HEK293 (cell line): ENCODE data around the gene PDE4D.

ENCODE experiments used
- CTCF ChIA-PET: fragments of 350-600 bp; formaldehyde crosslinking; extraction: SDS; loops from one replicate; lab custom pipeline; 2021; ENCODE audit warnings: antibody characterized with exemption; lab: Yijun Ruan, JAX
- POLR2A ChIA-PET: fragments of 300-600 bp; formaldehyde crosslinking; extraction: SDS; loops from one replicate; lab custom pipeline; 2020; ENCODE audit warnings: antibody characterized with exemption, inconsistent platforms; lab: Yijun Ruan, JAX
- H3K27ac ChIP-seq: fragments of 200-500 bp; sonication (Bioruptor generic); 2 replicates; pipeline ENCODE4 v1.5.1; 2014; ENCODE audit warnings: low read depth, low read length, control low read depth, inconsistent platforms; ENCODE audit errors: extremely low read depth
- H3K36me3 ChIP-seq, 2 experiments: fragments of 200-500 bp in 1 of 2; sonication (Bioruptor generic) in 1 of 2; 1 replicate in 1 of 2; 2 replicates in 1 of 2; pipeline ENCODE4 v1.5.1; 2014 to 2017; ENCODE audit warnings: inconsistent platforms in 2 of 2, low read length in 2 of 2; ENCODE audit not compliant: control insufficient read depth in 2 of 2, insufficient read depth in 1 of 2
- H3K4me1 ChIP-seq: fragments of 200-500 bp; sonication (Bioruptor generic); 2 replicates; pipeline ENCODE4 v1.5.1; 2014; ENCODE audit warnings: mild to moderate bottlenecking, low read length, inconsistent platforms; ENCODE audit not compliant: control insufficient read depth, insufficient read depth
- H3K4me3 ChIP-seq: 2 replicates; pipeline ENCODE4 v1.5.1; 2011; ENCODE audit warnings: low read depth, mild to moderate bottlenecking, control low read depth, low read length, moderate library complexity
- H3K9me3 ChIP-seq: fragments of 200-500 bp; sonication (Bioruptor generic); 2 replicates; pipeline ENCODE4 v1.5.1; 2014; ENCODE audit warnings: low read depth, low read length, inconsistent platforms; ENCODE audit not compliant: control insufficient read depth, insufficient read depth
- GLIS1 ChIP-seq: fragments of 450-650 bp; formaldehyde crosslinking; IDR thresholded peaks from 2 replicates; pipeline ENCODE4 v1.5.1; 2016; ENCODE audit warnings: missing biosample characterization, missing genetic modification characterization
- HIC1 ChIP-seq: fragments of 450-650 bp; formaldehyde crosslinking; IDR thresholded peaks from 2 replicates; pipeline ENCODE4 v1.5.1; 2016; ENCODE audit warnings: missing biosample characterization, missing genetic modification characterization
- HOXD13 ChIP-seq: sonication (generic); formaldehyde crosslinking; IDR thresholded peaks from 2 replicates; pipeline ENCODE4 v1.8.0; 2022; ENCODE audit warnings: missing genetic modification reagents, borderline replicate concordance
- OSR2 ChIP-seq: fragments of 450-650 bp; formaldehyde crosslinking; IDR thresholded peaks from 2 replicates; pipeline ENCODE4 v1.5.1; 2016; ENCODE audit warnings: missing biosample characterization, missing genetic modification characterization
- PRDM10 ChIP-seq: fragments of 450-650 bp; formaldehyde crosslinking; IDR thresholded peaks from 2 replicates; pipeline ENCODE4 v1.5.1; 2016; ENCODE audit warnings: missing biosample characterization, missing genetic modification characterization
- PRDM6 ChIP-seq: fragments of 450-650 bp; formaldehyde crosslinking; IDR thresholded peaks from 2 replicates; pipeline ENCODE4 v1.5.1; 2017; ENCODE audit warnings: missing biosample characterization, missing genetic modification characterization
- ZBTB11 ChIP-seq: fragments of 450-650 bp; formaldehyde crosslinking; conservative IDR thresholded peaks from 2 replicates; pipeline ENCODE4 v1.5.1; 2016; ENCODE audit warnings: low read depth, missing biosample characterization, missing genetic modification characterization
- ZNF324 ChIP-seq: fragments of 450-650 bp; formaldehyde crosslinking; IDR thresholded peaks from 2 replicates; pipeline ENCODE4 v1.5.1; 2016; ENCODE audit warnings: missing biosample characterization, missing genetic modification characterization
- ZNF600 ChIP-seq: fragments of 450-650 bp; formaldehyde crosslinking; IDR thresholded peaks from 2 replicates; pipeline ENCODE4 v1.5.1; 2016; ENCODE audit warnings: missing biosample characterization, missing genetic modification characterization
- ZSCAN30 ChIP-seq: fragments of 450-650 bp; IDR thresholded peaks from 2 replicates; pipeline ENCODE4 v1.5.1; 2018; ENCODE audit warnings: missing biosample characterization, mild to moderate bottlenecking, missing genetic modification characterization, moderate library complexity

Gene PDE4D

GRCh38 chr5:59759600-59760351 lies 133.8 kb downstream of the PDE4D start (continued):
- TF ChIP-seq PRDM10 (tag by site-specific recombination) (peak; percentile 65), ZNF600 (tag by site-specific recombination) (peak; percentile 44; the same call in 1 of the 2 replicates), GLIS1 (0 out of 2 replicates have a peak, but pooled peaks have one; percentile 6), ZBTB11 (tag by site-specific recombination) (peak; percentile 98), HOXD13 (no peak), OSR2 (peak; percentile 32; the same call in 1 of the 2 replicates), ZNF324 (tag by site-specific recombination) (no peak), ZSCAN30 (tag by site-specific recombination) (peak; percentile 57; the same call in 1 of the 2 replicates)

- peaks cover 21% of the 10 kb centered on the region for H3K4me1 ChIP-seq
These were observed 135.0 kb downstream of the PDE4D start for GRCh38 chr5:59758566-59758965.

More at GRCh38 chr5:59758566-59758965, 135.0 kb downstream of the PDE4D start:
- Histone ChIP-seq H3K4me3 (no peak overlapping the region), H3K9me3 (no peaks in the 10 kb centered on the region), H3K27ac (no peak overlapping the region), H3K36me3 (no peaks in the 10 kb centered on the region)
- no peak for TF ChIP-seq HIC1 (tag by site-specific recombination)
- peak; percentile 18 for TF ChIP-seq PRDM6 (tag by site-specific recombination)
- POLR2A ChIA-PET = no interaction called here
- CTCF ChIA-PET = interaction anchor here (0.7 to 0.8 kb wide), 2 partner anchors 368 to 408 kb away, joined by 3 to 4 read pairs; no protein-coding TSS in a partner anchor
